Esophagus muscularis mucosa (tissue), 3 donors: ENCODE data around the gene CENPV.

Source experiments
- CTCF ChIP-seq, 3 experiments: fragments of 200-600 bp in 2 of 3; fragments of 450-650 bp in 1 of 3; sonication (generic) in 2 of 3; IDR thresholded peaks; one replicate each; pipeline ENCODE4 v1.5.1; 2017 to 2019; ENCODE audit warnings: antibody characterized with exemption in 3 of 3, mild to moderate bottlenecking in 2 of 3, moderate library complexity in 1 of 3
- POLR2AphosphoS5 ChIP-seq, 2 donors: sonication (generic); formaldehyde crosslinking; IDR thresholded peaks; one replicate each; pipeline ENCODE4 v1.6.1; 2017; ENCODE audit warnings: antibody characterized with exemption in 2 of 2

GRCh38 chr17:16346721-16347271 lies 6.5 kb downstream of the CENPV start:
- no peak for TF ChIP-seq CTCF (IDR thresholded peaks at IDR 0.05)
- TF ChIP-seq POLR2AphosphoS5 (IDR thresholded peaks at IDR 0.05) = no peak
